Inflammatory macrophage treated with lipopolysaccharide for 4 hours (primary cell): ENCODE measurements around the gene DBF4B.
A peak's percentile ranks its signal among the peaks of the same experiment; 100 is the strongest.

ENCODE experiments used
- DNase-seq: peaks from one replicate; pipeline ENCODE4 v3.0.0-alpha.2; 2020

Gene DBF4B

DNA sequence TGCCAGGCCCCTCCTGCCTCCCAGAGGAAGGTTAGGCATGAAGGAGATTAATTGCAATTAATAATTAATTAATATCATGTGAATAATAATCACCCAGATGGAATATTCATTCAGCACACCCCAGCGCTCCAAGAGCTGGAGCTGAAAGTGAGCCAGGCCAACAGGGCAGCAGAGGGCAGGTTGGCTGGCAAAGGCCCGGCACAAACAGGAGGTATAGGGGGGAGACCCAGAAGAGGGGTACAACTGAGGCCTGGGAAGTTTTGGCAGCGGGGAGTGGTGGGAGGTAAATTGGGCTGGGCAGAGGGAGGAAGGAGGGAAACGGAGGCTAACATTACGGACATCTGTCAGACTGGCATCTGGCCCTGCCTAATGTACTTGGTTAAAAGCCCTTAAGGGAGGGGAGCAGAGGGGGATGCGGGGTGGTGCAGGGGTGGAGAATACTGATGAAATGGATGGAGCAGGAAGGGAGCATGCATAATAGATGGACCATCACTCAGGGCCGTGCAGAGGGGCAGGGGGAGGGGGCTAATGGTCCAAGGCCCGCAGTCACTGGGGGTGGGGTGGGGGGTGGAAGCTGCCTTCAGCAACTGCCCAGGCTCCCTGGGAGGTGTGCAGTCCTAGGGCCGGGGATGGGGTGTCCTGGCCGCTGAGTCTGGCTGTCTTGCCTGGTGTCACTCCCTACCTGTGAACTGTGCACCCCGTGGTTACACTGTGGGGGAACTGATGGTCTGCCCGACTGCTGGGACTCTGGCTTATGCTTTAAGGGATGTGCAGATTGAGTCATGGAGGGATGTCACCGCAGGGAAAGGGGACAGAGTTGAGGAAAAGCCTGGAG lies 52.2 kb downstream of the DBF4B start:
- DNase-seq, result no peak

DNA sequence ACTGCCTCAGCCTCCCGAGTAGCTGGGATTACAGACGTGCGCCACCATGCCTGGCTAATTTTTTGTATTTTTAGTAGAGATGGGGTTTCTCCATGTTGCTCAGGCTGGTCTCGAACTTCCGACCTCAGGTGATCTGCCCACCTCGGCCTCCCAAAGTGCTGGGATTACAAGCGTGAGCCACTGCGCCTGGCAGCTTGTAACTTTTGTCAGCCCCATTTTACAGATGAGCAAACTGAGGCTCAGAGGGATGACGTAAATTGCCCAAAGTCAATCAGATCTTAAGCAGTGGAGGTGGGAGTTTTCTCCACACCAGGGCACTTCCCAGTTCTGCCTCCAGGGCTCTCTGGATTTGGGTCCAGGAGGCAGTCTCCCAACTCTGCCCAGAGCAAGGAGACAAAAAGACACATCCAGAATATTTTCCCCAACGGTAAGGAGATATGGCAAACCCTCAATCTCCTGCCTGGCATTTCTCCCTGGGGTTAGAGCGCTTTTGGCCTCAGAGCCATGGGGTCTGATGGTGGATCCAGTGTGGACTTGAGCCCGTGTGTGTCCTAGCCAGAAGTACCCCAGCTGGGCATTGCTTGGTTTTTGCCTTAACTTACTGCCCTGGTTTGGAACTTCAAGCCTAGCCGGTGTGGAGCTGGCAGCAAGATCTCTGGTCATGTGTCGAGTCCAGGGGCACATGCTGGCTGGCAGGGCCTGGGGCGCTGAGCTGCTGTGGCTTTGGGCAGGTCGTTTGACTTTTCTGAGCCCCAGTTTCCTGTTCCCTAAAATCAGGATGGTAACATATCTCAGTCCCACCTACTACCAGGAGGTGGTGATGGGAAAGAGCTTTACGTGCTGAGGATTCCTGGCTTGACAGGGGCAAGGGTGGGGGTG lies 53.7 kb downstream of the DBF4B start:
- no peak for DNase-seq

DNA sequence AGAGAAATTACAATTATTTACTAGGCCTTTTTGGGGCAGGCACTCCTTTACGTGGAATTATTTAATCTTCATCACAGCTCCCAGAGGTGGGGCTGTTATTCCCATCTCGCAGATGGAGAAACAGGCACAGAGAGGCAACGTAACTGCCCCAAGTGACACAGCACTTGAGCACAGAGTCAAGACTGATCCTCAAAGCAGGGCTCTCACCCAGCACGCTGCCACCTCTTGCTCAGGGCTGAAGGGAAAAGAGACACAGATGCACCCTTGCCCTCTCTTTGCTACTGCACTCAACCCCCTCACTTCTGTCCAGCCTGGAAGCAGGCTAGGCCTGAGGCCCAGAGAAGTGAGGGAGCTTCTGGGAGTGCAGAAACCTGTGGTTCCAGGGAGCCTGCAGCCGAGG lies 54.7 kb downstream of the DBF4B start:
- DNase-seq, result no peak

DNA sequence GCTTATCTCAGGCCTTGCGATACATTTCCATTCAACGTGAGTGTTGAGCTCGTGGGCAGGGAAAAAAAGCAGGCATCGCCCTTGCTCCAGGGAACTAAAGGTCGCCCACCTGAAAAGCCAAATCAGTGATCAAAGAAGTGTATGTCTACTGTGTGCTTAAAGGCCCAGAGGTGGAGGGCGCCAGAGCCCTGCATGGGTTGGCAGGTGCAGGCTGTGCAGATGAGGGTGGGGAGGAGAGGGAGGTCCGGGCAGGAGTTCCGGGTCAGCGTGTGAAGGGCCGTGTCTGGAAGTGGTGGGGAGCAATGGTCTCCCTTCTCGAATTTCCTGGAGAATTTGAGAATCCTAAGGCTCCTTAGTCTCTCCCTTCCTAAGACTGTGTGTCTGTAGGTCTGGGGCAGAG lies 57.5 kb downstream of the DBF4B start:
- no peak for DNase-seq

DNA sequence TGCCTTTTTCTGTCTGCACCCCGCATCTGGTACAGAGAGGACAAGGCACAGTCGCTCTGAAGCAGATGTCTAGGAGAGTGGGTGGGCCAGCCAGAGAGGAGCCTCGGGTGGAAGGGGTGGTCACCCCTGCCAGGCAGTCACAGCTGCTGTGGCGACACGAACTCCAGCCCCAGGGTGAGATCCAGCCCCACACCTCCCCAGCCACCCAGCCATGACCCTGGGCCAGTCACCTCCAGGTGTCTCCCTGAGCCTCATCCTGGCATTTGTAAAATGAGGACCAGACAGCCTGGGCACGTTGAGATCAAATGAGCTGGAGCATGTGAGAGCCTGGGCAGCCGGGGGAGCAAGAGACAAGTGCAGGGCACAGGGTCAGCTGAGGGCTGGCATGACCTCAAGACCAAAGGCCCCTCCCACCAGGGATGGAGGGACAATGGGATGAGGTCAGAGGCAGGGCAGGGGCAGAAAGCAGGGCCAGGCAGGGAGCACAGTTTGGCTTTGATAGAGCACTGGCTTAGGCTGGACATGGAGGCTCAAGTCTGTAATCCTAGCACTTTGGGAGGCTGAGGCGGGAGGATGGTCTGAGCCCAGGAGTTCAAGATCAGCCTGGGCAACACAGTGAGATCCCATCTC lies 58.1 kb downstream of the DBF4B start:
- DNase-seq, result no peak

DNA sequence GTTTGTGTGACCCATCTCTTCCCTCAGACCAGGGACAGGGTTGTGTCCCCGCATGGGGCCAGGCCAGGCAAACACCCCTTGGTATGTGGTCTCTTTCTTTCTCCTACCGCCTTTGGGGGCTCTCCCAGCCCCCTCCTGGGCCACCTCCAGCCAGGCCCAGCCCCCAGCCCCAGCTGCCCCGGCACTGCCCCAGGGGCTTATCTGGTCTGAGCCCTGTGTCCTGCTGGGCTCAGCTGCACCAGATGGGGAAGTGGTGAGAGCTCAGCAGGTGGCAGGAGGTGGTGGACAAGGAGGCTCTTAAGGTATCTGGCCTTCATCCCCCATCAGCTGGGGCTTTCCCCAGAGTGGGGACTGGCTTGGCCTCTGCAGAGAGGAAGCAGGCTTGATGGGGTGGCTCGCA lies 59.0 kb downstream of the DBF4B start:
- DNase-seq, result no peak

DNA sequence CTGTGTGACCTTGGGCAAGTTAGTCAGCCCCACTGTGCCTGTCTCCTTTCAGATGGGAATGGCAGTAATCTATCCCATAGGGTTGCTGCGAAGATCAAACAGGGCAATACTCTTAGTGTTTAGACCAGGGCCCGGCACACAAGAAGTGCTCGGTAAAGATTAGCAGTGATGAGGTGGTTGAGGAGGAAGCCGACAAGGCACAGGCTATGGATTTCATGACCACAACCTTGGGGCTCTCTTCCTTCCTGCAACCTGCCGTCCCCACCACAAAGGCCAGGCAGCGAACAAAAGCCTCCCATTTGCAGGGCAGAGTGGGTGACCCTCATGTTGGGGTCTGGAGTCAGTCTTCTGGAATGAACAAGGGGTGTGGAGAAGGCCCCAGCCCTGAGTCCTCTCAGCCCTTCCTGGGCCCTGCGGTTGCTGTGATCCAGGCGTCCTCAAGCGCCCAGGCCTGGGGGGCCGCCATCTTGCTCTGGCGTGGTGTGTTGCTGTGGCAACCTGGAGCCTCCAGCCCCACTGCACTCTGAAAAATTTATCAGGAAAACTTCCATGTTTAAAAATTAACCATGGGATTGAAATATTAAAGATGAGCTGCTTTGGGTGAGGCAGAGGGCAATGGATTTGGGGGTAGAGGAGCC lies 60.2 kb downstream of the DBF4B start:
- DNase-seq, result no peak

DNA sequence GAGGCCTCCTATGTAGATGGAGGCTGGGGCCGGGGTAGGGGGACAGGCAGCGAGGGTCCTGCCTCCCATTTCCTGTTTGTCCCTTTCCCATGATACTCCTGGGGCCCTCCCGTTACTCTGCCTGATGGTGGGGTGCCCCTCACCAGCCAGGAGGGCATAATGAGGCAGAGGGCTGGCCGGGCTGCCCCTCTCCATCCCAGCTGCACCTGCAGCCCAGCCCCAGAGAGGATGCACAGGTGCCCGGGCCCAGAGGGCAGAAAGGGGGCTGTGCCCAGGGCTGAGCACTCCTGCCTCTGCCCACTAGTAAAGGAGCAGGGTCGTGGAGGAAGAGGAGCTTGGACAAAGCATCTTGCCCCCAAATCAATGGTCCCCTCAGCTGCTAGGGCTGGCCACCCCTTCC lies 60.8 kb downstream of the DBF4B start:
- no peak for DNase-seq

DNA sequence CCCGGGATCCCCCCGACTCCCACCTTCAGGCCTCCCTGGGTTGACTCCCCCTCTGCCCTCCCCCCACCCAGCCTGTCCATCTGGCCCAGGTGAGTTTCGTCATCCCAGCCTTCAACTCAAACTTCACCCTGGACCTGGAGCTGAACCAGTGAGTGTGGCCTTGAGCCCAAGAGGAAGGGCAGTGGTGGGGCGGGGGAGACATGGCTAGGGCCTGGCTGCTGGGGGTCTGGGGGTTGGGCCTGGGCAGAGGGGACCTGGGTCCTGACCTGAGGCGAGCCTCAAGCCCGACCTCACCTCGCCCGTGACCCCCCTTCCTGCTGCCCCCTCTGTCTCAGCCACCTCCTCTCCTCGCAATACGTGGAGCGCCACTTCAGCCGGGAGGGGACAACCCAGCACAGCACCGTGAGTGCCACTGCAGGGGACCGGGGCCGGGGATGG lies 61.2 kb downstream of the DBF4B start:
- DNase-seq, result no peak

DNA sequence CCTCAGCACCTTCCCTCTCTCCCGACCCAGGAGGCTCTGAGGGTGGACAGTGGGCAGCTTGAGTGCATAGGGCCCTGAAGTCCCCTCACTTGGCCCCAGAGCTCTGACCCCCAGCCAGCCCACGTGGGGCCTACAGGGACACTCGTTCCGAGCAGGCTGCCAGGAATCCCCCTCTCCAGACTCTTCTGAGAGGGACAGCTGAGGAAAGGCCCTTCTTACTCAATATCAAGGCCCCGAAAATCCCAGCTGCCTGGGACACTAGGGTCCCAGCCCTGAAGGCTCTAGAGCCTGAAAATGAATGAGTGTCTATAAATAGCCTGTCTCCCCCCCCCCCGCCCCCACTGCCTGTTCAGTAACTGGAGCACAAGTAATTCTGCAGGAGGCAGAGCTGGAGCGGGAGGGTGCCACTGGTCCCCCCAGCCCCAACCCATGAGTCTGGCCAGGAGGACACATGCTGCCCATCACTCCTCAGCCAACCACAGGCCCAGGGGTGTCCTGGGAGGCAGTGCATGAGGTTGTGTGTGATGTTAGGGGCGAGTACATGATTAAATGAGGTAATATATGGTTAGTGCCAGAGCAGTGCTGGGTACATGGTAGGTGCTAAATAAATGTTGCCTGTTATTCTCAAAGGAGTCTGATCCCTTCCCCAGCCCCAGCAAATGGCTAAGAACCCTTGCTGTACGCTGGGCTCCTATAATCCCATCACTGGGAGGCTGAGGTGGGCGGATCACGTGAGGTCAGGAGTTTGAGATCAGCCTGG lies 61.9 kb downstream of the DBF4B start:
- no peak for DNase-seq

DNA sequence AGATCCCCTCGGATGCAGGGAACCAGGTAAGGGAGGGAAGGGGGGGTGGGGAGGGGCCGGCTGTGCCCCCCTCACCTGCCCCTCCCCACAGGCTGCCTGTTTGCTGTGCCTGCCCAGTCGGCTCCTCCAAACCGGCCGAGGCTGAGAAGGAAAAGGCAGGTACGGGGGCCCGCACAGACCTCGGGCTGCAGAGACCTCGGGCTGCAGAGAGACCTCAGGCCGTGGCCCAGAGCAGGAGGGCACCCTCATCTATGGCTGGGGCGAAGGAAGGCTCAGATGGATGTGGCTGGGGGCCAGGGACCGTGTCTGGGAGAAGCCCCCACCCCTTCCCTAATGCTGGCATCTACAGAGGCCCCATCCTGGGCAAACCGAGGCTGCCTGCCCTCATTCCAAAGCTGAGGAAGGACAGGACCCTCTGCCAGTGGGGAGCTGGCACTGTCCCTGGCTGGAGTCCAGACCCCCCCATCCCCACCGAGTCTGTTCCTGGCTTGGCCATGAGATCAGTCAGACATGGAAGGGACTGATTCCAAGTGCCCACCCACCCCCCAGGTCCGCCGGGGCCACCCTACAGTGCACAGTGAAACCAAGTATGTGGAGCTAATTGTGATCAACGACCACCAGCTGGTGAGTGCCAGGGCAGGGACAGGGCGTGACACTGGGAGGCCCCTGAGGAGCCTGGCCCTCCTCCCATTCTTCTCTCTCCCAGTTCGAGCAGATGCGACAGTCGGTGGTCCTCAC lies 64.0 kb downstream of the DBF4B start:
- no peak for DNase-seq

DNA sequence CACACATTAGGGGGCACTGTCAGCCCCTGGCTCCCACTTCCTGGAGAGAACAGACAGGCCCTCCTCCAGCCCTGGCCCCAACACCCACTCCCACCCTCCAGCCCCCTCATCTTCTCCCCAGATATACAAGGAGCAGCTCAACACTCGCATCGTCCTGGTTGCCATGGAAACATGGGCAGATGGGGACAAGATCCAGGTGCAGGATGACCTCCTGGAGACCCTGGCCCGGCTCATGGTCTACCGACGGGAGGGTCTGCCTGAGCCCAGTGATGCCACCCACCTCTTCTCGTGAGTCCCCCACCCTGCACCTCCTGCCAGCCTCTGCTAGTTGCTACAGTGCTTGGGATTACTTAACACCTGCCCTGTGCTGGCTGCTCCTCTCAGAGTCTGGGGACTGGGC lies 64.7 kb downstream of the DBF4B start:
- DNase-seq, result no peak

DNA sequence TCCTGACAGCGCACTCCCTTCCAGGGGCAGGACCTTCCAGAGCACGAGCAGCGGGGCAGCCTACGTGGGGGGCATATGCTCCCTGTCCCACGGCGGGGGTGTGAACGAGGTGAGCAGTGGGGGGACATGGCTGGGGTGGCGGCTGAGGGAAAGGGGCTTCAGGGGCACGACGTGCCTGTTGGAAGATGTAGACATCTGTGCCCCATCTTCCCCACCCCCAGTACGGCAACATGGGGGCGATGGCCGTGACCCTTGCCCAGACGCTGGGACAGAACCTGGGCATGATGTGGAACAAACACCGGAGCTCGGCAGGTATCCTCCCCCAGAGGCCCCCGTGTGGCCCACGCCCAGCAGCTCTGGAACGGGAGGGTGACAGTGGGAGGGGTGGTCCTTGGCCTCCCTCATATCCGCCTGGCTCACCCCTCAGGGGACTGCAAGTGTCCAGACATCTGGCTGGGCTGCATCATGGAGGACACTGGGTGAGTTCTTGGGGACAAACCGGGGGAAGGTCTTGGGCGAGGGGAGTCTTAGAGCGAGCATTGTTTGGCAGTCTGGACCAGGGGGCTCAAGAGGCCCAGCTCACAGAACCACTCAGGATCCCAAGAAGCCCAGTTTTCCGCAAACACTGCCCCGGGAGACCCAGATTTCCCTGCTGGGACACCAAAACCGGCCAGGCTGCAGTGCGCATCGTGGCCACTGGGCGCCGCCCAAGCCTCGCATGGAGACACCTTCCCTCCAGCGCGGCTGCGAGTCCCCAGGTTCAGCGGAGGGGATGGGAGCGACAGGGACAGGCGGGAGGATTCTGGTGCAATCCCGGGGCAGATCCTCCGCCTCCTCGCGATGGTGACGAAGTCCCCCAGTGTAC lies 66.0 kb downstream of the DBF4B start:
- peak; percentile 79 for DNase-seq

DNA sequence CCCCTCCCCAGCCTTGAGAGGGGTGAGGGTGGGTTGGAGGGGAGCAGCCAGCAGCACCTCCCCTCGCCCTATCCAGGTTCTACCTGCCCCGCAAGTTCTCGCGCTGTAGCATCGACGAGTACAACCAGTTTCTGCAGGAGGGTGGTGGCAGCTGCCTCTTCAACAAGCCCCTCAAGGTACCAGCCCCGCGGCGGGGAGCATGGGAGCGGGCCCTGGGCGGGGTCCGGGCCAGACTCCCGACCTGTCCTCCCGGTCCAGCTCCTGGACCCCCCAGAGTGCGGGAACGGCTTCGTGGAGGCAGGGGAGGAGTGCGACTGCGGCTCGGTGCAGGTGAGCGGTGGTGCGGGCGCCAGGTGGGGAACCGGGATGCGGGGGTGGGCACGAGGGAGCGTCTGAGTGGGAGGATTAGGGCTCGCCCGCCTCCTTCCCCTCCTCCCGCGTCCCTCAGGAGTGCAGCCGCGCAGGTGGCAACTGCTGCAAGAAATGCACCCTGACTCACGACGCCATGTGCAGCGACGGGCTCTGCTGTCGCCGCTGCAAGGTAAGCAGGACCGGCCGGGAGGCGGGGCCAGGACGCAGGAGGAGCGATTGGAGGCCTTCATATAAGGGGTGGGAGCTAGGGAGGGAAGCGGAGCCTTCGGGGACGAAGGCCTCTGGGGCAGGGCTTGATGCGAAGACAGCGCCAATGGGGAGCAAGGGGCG lies 66.8 kb downstream of the DBF4B start:
- peak; percentile 97 for DNase-seq

DNA sequence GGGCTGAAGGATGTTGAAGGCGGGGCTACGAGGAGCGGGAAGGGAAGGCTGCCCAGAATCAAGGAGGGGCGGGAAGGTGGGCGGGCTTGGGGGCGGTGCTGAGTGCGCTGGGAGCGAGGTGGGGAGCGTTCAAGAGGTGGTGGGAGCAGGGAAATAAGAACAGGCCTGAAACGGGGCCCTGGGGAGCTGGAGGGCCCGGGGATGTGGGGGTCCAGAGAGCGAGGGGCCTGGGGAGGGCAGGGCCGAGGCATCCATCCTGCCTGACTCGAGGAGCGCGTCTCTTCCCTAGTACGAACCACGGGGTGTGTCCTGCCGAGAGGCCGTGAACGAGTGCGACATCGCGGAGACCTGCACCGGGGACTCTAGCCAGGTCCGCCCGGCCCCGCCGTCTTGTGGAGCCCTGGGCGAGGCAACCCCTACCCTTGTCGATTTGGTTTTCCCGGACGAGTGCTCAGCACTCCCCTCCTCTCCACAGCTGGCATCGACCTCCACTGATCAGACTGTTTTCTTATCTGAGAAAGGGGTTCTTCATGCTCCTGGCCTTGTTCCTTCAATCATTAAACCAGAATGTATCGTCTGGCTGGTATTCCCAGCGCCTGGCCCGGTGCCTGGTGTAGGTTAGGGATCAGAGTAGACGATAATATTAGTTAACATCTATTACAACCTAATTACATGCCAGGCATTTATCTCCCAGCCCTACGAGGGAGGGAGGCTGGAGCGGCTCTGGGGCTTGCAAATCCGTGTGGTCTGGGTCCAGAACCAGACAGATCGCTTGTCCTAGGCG lies 67.6 kb downstream of the DBF4B start:
- no peak for DNase-seq

DNA sequence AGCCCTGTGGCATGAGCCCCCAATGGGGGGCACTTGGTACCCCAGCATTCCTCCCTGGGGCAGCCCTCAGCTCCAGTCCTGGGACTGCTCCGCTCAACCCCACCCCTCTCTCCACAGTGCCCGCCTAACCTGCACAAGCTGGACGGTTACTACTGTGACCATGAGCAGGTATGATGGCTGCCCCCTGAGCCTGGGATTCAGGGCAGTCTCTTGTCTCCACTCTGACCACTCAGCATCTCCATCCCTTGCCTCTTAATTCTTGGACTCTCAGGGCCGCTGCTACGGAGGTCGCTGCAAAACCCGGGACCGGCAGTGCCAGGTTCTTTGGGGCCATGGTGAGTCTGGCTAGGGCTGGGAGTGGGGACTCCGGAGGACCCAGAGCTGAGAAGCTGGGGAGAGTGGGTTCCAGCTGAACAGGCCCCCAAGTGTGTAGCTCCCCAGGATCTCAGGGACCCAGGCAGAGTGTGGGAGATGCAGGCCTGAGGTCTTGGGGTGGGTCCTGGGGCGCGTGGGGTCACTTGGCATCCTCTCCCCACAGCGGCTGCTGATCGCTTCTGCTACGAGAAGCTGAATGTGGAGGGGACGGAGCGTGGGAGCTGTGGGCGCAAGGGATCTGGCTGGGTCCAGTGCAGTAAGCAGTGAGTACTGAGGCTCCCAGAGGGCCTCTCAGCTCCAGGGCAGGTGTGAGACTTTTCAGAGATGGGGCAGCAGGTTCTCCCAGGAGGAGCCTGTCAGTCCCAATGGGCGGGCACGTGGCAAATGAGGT lies 68.3 kb downstream of the DBF4B start:
- no peak for DNase-seq

DNA sequence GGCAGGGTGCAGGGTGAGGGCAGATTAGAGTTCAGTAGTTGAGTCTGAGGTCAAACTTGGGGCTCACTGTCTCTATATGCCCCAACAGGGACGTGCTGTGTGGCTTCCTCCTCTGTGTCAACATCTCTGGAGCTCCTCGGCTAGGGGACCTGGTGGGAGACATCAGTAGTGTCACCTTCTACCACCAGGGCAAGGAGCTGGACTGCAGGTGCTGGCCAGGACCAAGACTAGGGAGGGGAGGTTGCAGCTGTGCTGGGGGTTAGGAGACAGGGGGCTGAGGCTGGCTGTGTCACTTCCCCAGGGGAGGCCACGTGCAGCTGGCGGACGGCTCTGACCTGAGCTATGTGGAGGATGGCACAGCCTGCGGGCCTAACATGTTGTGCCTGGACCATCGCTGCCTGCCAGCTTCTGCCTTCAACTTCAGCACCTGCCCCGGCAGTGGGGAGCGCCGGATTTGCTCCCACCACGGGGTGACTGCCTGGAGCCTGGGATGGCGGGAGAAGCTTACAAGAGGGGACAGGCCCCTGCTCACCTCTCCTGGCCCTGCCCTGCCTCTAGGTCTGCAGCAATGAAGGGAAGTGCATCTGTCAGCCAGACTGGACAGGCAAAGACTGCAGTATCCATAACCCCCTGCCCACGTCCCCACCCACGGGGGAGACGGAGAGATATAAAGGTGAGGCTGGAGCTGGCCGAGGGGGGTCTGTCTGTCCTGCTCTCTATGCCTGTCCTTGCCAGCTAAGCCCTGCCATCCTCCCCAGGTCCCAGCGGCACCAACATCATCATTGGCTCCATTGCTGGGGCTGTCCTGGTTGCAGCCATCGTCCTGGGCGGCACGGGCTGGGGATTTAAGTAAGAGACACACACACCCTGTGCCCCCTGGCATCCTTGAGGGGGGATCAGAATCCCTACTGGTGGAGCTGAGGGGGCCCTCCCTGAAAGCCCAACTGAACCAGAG lies 69.2 kb downstream of the DBF4B start:
- DNase-seq, result no peak
